Liver (tissue), 3 donors: ENCODE data around the gene SDF4.

Experiments
- ATF3 ChIP-seq: IDR thresholded peaks from 2 replicates; pipeline ENCODE4 v1.6.1; 2016; ENCODE audit warnings: antibody characterized with exemption
- EGR1 ChIP-seq, 2 donors: IDR thresholded peaks; 2 replicates each; pipeline ENCODE4 v1.6.1; 2016 to 2018; ENCODE audit warnings: antibody characterized with exemption in 2 of 2, low read depth in 2 of 2
- FOXA1 ChIP-seq: IDR thresholded peaks from 2 replicates; pipeline ENCODE4 v1.6.1; 2016; ENCODE audit warnings: antibody characterized with exemption
- GABPA ChIP-seq, 2 donors: IDR thresholded peaks in 1 of 2; conservative IDR thresholded peaks in 1 of 2; 2 replicates each; pipeline ENCODE4 v1.6.1; 2016; ENCODE audit warnings: antibody characterized with exemption in 2 of 2, mild to moderate bottlenecking in 1 of 2, moderate library complexity in 1 of 2
- JUND ChIP-seq, 2 donors: IDR thresholded peaks; 2 replicates each; pipeline ENCODE4 v1.6.1; 2016; ENCODE audit warnings: antibody characterized with exemption in 2 of 2
- RAD21 ChIP-seq, 2 donors: IDR thresholded peaks; 2 replicates each; pipeline ENCODE4 v1.6.1; 2016; ENCODE audit warnings: antibody characterized with exemption in 2 of 2, mild to moderate bottlenecking in 2 of 2
- REST ChIP-seq: IDR thresholded peaks from 2 replicates; pipeline ENCODE4 v1.6.1; 2016; ENCODE audit warnings: antibody characterized with exemption, mild to moderate bottlenecking
- RXRA ChIP-seq, 2 donors: IDR thresholded peaks; 2 replicates each; pipeline ENCODE4 v1.6.1; 2017 to 2018; ENCODE audit warnings: antibody characterized with exemption in 2 of 2, mild to moderate bottlenecking in 1 of 2
- SP1 ChIP-seq: IDR thresholded peaks from 2 replicates; pipeline ENCODE4 v1.6.1; 2018; ENCODE audit warnings: antibody characterized with exemption, mild to moderate bottlenecking
- TAF1 ChIP-seq: conservative IDR thresholded peaks from 2 replicates; pipeline ENCODE4 v1.6.1; 2016; ENCODE audit warnings: antibody characterized with exemption, mild to moderate bottlenecking
- YY1 ChIP-seq: IDR thresholded peaks from 2 replicates; pipeline ENCODE4 v1.6.1; 2016; ENCODE audit warnings: antibody characterized with exemption, mild to moderate bottlenecking
- TF ChIP-seq, protein P1 (sequence below): fragments of 150-350 bp; IDR thresholded peaks from 2 replicates; pipeline ENCODE4 v1.5.1; 2017; ENCODE audit warnings: improper control_type of control experiment, low read depth, low read length; ENCODE audit not compliant: missing input control
- TF ChIP-seq, protein P2 (sequence below): IDR thresholded peaks from 2 replicates; pipeline ENCODE4 v1.6.1; 2016; ENCODE audit warnings: antibody characterized with exemption
- donor health status: healthy.
- donor health status: healthy.

DNA sequence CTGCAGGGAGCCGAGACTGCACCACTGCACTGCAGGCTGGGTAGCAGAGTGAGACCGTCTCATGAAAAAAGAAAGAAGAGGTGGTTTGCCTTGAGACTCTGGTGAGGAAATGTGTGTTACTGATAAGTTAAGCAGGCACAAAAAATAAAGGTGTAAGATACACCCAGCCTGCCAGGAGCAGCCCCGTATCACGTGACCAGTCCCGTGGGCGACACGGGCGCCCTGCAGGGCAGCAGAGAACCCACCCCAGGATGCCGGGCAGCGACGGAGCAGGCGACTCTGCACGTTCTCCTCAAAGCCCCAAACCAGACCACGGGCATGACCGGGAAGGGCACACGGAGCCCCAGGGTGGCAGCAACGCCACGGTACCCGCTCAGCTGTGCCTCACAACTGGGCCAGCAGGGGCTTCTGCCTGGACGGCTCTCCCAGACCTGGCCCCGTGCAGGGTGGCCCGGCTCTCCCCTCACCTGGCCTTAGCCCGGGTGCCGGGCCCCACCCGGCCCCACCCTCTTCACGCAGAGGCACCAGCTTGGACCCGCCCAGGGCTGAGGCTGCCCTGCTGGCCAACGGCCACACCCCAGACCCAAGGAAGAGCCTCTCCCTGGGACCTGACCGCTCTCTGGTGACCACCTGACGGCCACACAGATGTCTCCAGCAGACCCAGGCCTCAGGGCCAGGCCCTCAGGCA lies 9.8 kb downstream of the SDF4 start:
- TF ChIP-seq, protein P1, sequence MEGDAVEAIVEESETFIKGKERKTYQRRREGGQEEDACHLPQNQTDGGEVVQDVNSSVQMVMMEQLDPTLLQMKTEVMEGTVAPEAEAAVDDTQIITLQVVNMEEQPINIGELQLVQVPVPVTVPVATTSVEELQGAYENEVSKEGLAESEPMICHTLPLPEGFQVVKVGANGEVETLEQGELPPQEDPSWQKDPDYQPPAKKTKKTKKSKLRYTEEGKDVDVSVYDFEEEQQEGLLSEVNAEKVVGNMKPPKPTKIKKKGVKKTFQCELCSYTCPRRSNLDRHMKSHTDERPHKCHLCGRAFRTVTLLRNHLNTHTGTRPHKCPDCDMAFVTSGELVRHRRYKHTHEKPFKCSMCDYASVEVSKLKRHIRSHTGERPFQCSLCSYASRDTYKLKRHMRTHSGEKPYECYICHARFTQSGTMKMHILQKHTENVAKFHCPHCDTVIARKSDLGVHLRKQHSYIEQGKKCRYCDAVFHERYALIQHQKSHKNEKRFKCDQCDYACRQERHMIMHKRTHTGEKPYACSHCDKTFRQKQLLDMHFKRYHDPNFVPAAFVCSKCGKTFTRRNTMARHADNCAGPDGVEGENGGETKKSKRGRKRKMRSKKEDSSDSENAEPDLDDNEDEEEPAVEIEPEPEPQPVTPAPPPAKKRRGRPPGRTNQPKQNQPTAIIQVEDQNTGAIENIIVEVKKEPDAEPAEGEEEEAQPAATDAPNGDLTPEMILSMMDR, result no peak
- TF ChIP-seq RAD21 (IDR thresholded peaks at IDR 0.05) (no peak), GABPA (IDR thresholded peaks at IDR 0.05 in 1 of 2, conservative IDR thresholded peaks at IDR 0.05 in 1 of 2) (no peak), SP1 (no peak), YY1 (no peak), TAF1 (no peak), RXRA (IDR thresholded peaks at IDR 0.05) (no peak), JUND (IDR thresholded peaks at IDR 0.05) (no peak), EGR1 (IDR thresholded peaks at IDR 0.05; ENCODE audit: low read depth in 2 of 2) (no peak), REST (no peak), FOXA1 (no peak), ATF3 (no peak)
- TF ChIP-seq, protein P2, sequence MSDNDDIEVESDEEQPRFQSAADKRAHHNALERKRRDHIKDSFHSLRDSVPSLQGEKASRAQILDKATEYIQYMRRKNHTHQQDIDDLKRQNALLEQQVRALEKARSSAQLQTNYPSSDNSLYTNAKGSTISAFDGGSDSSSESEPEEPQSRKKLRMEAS, result no peak
